ENCODE measurements around the gene NEIL1. TPM values are rescaled to one million over a fixed set of nuclear protein-coding genes. Genes with fewer than 3 reads are reported as not detected.
A peak's percentile ranks its signal among the peaks of the same experiment; 100 is the strongest.

The NEIL1 gene
- total and polyA plus RNA-seq, 10 of the 15 experiments (the other 5 are each of a cell fraction or from before 2014, with no cell fraction given) = 0.10 to 2.3 (median 0.66) TPM

- peak; percentile 91 for ATAC-seq
- Histone ChIP-seq H3K9me3 (replicated peaks; ENCODE audit: control insufficient read depth, insufficient read depth, low read length) (no peaks in the 10 kb centered on the region), H3K9ac (ENCODE audit: control insufficient read depth, insufficient read depth, low read length) (no peak overlapping the region)
Observed at GRCh38 chr15:75307778-75308390, 39.0 kb upstream of the NEIL1 start.

More at GRCh38 chr15:75307778-75308390, 39.0 kb upstream of the NEIL1 start:
- no peak overlapping the region for H3K27ac ChIP-seq (ENCODE audit: control insufficient read depth, insufficient read depth)
- H3K4me1 ChIP-seq (ENCODE audit: control insufficient read depth, insufficient read depth, low read length) = no peaks in the 10 kb centered on the region
- H3K27me3 ChIP-seq (replicated peaks in 1 of 2; ENCODE audit: control insufficient read depth in 2 of 2, insufficient read depth in 2 of 2, low read length in 1 of 2) = no peaks in the 10 kb centered on the region
- BruUV-seq (replicated peaks) = no TSS peak
- no peak overlapping the region for H2AFZ ChIP-seq (ENCODE audit: control insufficient read depth, low read depth, low read length)
- CTCF ChIA-PET = interaction anchor here (0.6 to 0.8 kb wide), 2 partner anchors 104 to 156 kb away, joined by 3 to 4 read pairs; no protein-coding TSS in a partner anchor
- POLR2A ChIA-PET = no interaction called here
- SMC1A ChIA-PET (ENCODE audit: uncharacterized antibody, unreplicated experiment) = interaction anchor here (0.8 kb wide), 1 partner anchor 27 kb away, joined by 3 read pairs; no protein-coding TSS in a partner anchor
- no peaks in the 10 kb centered on the region for H3K36me3 ChIP-seq (ENCODE audit: control insufficient read depth in 2 of 2, insufficient read depth in 2 of 2, low read length in 1 of 2)
- no peak for FAIRE-seq
- H3K4me3 ChIP-seq = no peak overlapping the region
- in situ Hi-C loops (cut with MboI) = loop anchor here (10.0 kb wide), 2 partner anchors 283 to 1243 kb away; partner anchors contain the start of gene PPCDC
- DNase-seq (ENCODE audit: low read depth, low spot score) = no peak
- no peak overlapping the region for H3K4me2 ChIP-seq (ENCODE audit: control insufficient read depth, insufficient read depth)
- RAD21 ChIA-PET (ENCODE audit: unreplicated experiment) = interaction anchor here (1.4 kb wide), 1 partner anchor 61 kb away, joined by 4 read pairs; the partner anchor contains the start of gene MAN2C1
- no peaks in the 10 kb centered on the region for H3K79me2 ChIP-seq (ENCODE audit: control insufficient read depth, insufficient read depth, low read length)
- 27% methylated on average over 15 of the region's 15 CpGs for WGBS (ENCODE audit: insufficient coverage, insufficient replicate concordance, low lambda C conversion rate, missing lambda C conversion rate)
- H4K20me1 ChIP-seq (ENCODE audit: control insufficient read depth, insufficient read depth) = no peaks in the 10 kb centered on the region
- intact Hi-C loops (cut with micrococcal nuclease; ENCODE audit: unreplicated experiment) = no loop called here
- TF ChIP-seq IKZF1 (conservative IDR thresholded peaks at IDR 0.05) (no peak), PBX3 (IDR thresholded peaks at IDR 0.05; ENCODE audit: insufficient replicate concordance, low read depth, low read length) (no peak), CTCF (IDR thresholded peaks at IDR 0.05 in 2 of 3, conservative IDR thresholded peaks at IDR 0.05 in 1 of 3; ENCODE audit: control insufficient read depth in 2 of 3, extremely low read depth in 1 of 3, insufficient read depth in 1 of 3, low read depth in 3 of 3, low read length in 3 of 3) (peak; percentile 44 to 64 (median 53); a peak in 5 of 6 replicates), ASH2L (IDR thresholded peaks at IDR 0.05; ENCODE audit: borderline replicate concordance, low read depth) (no peak), EP300 (IDR thresholded peaks at IDR 0.05; ENCODE audit: borderline replicate concordance in 1 of 2, control insufficient read depth in 1 of 2, low read depth in 2 of 2, low read length in 2 of 2) (no peak), MAX (IDR thresholded peaks at IDR 0.05; ENCODE audit: low read depth, low read length) (no peak), SMC3 (IDR thresholded peaks at IDR 0.05; ENCODE audit: borderline replicate concordance, low read length) (peak; percentile 23; the same call in 1 of the 2 replicates), POLR2AphosphoS2 (IDR thresholded peaks at IDR 0.05; ENCODE audit: low read depth, low read length) (no peak), RAD21 (IDR thresholded peaks at IDR 0.05; ENCODE audit: insufficient read depth, low read depth, low read length) (peak; percentile 55), SKIL (IDR thresholded peaks at IDR 0.05; ENCODE audit: low read depth, poor library complexity, severe bottlenecking) (no peak), BCL11A (IDR thresholded peaks at IDR 0.05; ENCODE audit: low read depth, low read length) (no peak), MTA3 (IDR thresholded peaks at IDR 0.05; ENCODE audit: borderline replicate concordance, low read length) (no peak)
